ENCODE measurements around the gene VTCN1.

DNA sequence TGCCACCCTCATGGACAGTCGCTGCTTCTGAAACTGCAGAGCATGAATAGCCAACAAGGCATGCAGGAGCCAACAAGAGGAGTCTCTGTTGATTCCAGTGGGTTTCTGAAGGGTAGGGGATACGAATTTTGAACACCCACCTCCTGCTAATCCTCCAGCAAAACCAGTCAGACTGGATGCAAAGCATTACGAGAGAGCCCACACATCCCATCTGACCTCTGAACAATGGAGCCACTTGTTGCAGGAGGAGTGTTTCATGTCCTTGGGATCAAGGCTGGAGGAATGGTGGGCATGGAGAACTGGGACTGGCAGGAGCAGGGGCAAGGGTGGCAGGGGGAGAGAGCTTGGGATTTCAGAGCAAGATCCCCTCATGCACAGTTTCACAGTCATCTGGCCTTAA lies 1.6 kb downstream of the VTCN1 start:
- TF ChIP-seq POLR2A (IDR thresholded peaks at IDR 0.05; ENCODE audit: low read length) = no peak
- no peak for TF ChIP-seq GATA1 (IDR thresholded peaks at IDR 0.05; ENCODE audit: low read depth, low read length)

Data from erythroblast (primary cell).